ENCODE results near the gene E2F3. TPM values are rescaled to one million over a fixed set of nuclear protein-coding genes. Genes with fewer than 3 reads are reported as not detected.

Gene E2F3
- 11.0 to 13.5 TPM (median 11.5 TPM) in 5 replicates for total RNA-seq (2022; extraction: Qiagen RNA extraction)

DNA sequence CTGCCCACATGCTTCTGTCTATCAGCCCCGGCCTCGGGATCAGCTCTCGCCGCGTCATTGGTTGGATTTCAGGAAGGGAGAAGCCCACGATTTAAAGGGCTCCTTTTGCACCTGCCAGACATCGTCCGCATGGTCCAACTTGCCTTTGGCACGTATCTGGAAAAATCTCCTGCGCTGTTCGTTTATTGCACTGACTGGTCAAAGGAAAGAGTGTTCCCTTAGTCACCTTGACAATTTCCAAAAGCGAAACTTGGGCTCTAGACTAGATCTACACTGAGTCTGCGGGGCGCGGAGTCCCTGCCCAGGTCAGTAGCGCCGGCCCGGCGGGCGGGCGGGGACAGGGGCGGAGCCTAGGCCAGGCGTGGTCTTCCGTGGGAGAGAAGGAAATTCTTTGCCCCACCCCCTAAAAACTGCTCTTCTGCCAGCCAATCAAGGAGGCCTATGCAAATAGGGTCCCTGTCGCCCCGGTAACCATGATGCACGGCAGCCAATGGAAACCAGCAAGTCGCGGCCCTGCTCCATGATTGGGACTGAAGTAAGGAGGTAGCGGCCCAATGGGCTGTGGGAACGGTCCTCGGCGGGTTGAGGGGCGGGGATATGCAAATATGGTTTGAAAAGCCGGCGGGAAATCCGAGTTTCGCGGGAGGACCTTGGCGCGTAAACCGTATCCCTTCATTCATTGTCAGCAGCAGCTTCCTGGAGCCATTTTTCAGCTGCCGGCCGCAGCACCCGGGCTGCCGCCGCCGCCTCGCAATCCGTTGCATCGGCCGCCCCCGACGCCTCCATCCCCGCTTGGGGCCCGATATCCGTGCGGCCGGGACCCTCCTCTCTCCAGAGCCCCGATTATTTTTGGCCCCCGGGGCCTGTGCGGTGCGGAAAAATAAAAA, at the start of gene E2F3:
E2F3 (plus strand) TSS at position 675 of the 887 bp plus-strand sequence. CDS start 354 bp downstream, outside the sequence.

DNA sequence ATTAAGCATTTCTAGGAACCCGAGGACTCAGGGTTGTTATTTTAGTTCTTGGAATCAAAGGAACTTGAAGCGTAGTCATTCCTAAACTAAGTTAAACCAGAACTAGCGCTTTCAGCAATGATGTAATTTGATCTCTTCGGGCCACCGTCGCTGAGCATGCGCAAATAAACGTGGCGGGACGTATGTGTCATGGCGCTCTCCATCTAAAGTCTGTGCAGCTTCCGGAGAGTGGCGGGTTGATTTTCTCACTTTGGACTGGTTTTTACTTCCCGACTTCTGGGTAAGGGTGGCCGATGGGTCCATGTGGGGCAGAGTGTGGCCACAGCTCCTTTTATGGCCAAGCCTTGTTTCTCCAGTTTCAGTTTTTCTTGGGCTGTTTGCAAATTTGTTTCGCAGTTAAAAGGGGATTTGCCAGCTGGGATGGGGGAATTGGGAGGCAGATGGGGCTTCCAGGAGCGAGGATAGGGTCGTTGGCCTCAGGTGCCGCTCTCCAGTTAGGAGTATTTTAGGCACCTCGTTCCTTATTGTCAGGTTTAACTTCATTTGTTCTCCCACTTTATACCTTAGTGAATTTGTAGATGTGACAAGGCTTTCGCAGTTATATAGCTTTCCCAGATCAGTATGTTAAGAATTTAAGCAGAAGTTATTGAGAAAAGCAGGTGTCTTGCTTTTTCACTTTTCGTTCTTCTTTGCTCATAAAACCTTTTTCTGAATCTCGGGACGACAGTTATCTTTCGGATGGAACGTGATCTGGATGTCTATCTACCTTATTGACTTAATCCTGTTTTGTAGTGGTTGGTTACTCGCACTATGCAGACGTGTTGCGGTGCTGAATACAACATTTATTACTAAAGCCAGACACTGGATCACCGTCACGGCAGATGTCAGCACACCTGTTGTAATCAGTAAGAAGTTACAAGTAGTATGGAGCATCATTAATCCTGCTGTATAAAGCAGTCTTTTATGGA, 132.9 kb downstream of the E2F3 start, which contains the start of gene CDKAL1:
CDKAL1 (plus strand) TSS at position 163 of the 968 bp plus-strand sequence. CDS start 11,894 bp downstream, outside the sequence.

Other genes starting within 250 kb of the E2F3 start
- gene MBOAT1, start 189.4 kb upstream of the E2F3 start, total RNA-seq (2022; extraction: Qiagen RNA extraction), result 1.6 to 3.1 TPM (median 2.5 TPM) in 5 replicates
- 3.7 to 4.0 TPM (median 3.8 TPM) in 5 replicates for gene CDKAL1, start 132.6 kb downstream of the E2F3 start, total RNA-seq (2022; extraction: Qiagen RNA extraction)